GM23338 (cell line): ENCODE measurements around the gene KYAT1. TPM values are rescaled to one million over a fixed set of nuclear protein-coding genes. Genes with fewer than 3 reads are reported as not detected.

ENCODE experiments used
- ATAC-seq: fragments of 200-7000 bp; cut with Tn5 transposase; 3 replicates; pipeline ENCODE4 v1.9.1; 2020
- DNase-seq: peaks from one replicate; pipeline ENCODE4 v3.0.0-alpha.2; 2015; ENCODE audit warnings: low spot score
- H2AFZ ChIP-seq: fragments of 200-600 bp; sonication (generic); 2 replicates; pipeline ENCODE4 v1.8.0; 2016; ENCODE audit warnings: antibody characterized with exemption, mild to moderate bottlenecking, moderate library complexity
- H3F3A ChIP-seq: fragments of 200-600 bp; sonication (generic); replicated peaks from 2 replicates; pipeline ENCODE4 v1.8.0; 2017; ENCODE audit warnings: antibody characterized with exemption, mixed run types, low read depth
- H3K27ac ChIP-seq: fragments of 200-600 bp; sonication (generic); 2 replicates; pipeline ENCODE4 v1.6.1; 2016; ENCODE audit warnings: low read depth
- H3K27me3 ChIP-seq: fragments of 200-600 bp; sonication (generic); 2 replicates; pipeline ENCODE4 v1.8.0; 2016; ENCODE audit warnings: mild to moderate bottlenecking, mixed run types, moderate library complexity; ENCODE audit not compliant: insufficient read depth
- H3K36me3 ChIP-seq: fragments of 200-600 bp; sonication (generic); 2 replicates; pipeline ENCODE4 v1.8.0; 2016; ENCODE audit warnings: mild to moderate bottlenecking; ENCODE audit not compliant: insufficient read depth
- H3K4me1 ChIP-seq: fragments of 200-600 bp; sonication (generic); 2 replicates; pipeline ENCODE4 v1.8.0; 2016; ENCODE audit warnings: mild to moderate bottlenecking, moderate library complexity; ENCODE audit not compliant: insufficient read depth
- H3K4me2 ChIP-seq: fragments of 200-600 bp; sonication (generic); 2 replicates; pipeline ENCODE4 v1.7.1; 2017; ENCODE audit warnings: mixed run types
- H3K4me3 ChIP-seq: fragments of 200-600 bp; sonication (generic); 2 replicates; pipeline ENCODE4 v1.6.1; 2016; ENCODE audit warnings: mixed run types
- H3K79me2 ChIP-seq: fragments of 200-600 bp; sonication (generic); replicated peaks from 2 replicates; pipeline ENCODE4 v1.8.0; 2017; ENCODE audit warnings: mild to moderate bottlenecking; ENCODE audit not compliant: insufficient read depth
- H3K9me2 ChIP-seq: fragments of 200-600 bp; sonication (generic); 2 replicates; pipeline ENCODE4 v1.8.0; 2017; ENCODE audit not compliant: insufficient read depth
- H4K20me1 ChIP-seq: fragments of 200-600 bp; sonication (generic); replicated peaks from 2 replicates; pipeline ENCODE4 v1.8.0; 2017; ENCODE audit warnings: mild to moderate bottlenecking; ENCODE audit not compliant: insufficient read depth
- H3K27ac Mint-ChIP-seq: 2 replicates; pipeline ENCODE4 v1.8.0; 2020; ENCODE audit warnings: inconsistent platforms, mild to moderate bottlenecking, moderate library complexity, mixed read lengths
- H3K27me3 Mint-ChIP-seq: 3 replicates; pipeline ENCODE4 v1.8.0; 2022; ENCODE audit warnings: low read depth, mild to moderate bottlenecking, moderate library complexity, mixed read lengths, inconsistent platforms; ENCODE audit not compliant: insufficient read depth, poor library complexity
- H3K36me3 Mint-ChIP-seq: 3 replicates; pipeline ENCODE4 v1.8.0; 2021; ENCODE audit warnings: low read depth, mild to moderate bottlenecking, inconsistent platforms, moderate library complexity, mixed read lengths
- H3K4me1 Mint-ChIP-seq: 3 replicates; pipeline ENCODE4 v1.8.0; 2020; ENCODE audit warnings: mild to moderate bottlenecking, inconsistent platforms, mixed read lengths
- H3K4me3 Mint-ChIP-seq: 3 replicates; pipeline ENCODE4 v1.8.0; 2021; ENCODE audit warnings: moderate library complexity, mild to moderate bottlenecking, inconsistent platforms, mixed read lengths
- H3K9me3 Mint-ChIP-seq: 3 replicates; pipeline ENCODE4 v1.8.0; 2020; ENCODE audit warnings: moderate library complexity, mild to moderate bottlenecking, inconsistent platforms, mixed read lengths
- EZH2 ChIP-seq: fragments of 200-600 bp; sonication (generic); IDR thresholded peaks from one replicate; pipeline ENCODE4 v1.8.0; 2017; ENCODE audit warnings: antibody characterized with exemption, mild to moderate bottlenecking, low read depth; ENCODE audit not compliant: unreplicated experiment
- EZH2phosphoT487 ChIP-seq: fragments of 200-600 bp; sonication (generic); IDR thresholded peaks from one replicate; pipeline ENCODE4 v1.8.1; 2018; ENCODE audit warnings: antibody characterized with exemption; ENCODE audit not compliant: unreplicated experiment
- POLR2AphosphoS5 ChIP-seq: IDR thresholded peaks from 2 replicates; pipeline ENCODE4 v1.6.1; 2016; ENCODE audit warnings: antibody characterized with exemption, low read depth
- polyA plus RNA-seq: library from polyadenylated mRNA; unstranded; fragments of >200 nt; fragmentation: Nextera tagmentation; extraction: Ambion mirVana; gene quantifications from 2 replicates; pipeline ENCODE4 v1.2.1, GENCODE V29; 2016
- total RNA-seq: library from RNA; depleted of rRNA; stranded (reverse); fragments of >200 nt; shearing (Covaris generic); gene quantifications from 2 replicates; pipeline ENCODE4 v1.2.3, GENCODE V29; 2014
- TF ChIP-seq, protein P1 (sequence below): IDR thresholded peaks from 2 replicates; pipeline ENCODE4 v1.6.1; 2016; ENCODE audit warnings: antibody characterized with exemption
- TF ChIP-seq, protein P2 (sequence below): fragments of 250-450 bp; sonication (Bioruptor Pico); IDR thresholded peaks from 2 replicates; pipeline ENCODE4 v1.5.0; 2020; ENCODE audit warnings: mild to moderate bottlenecking, moderate library complexity
- TF ChIP-seq, protein P3 (sequence below), 2 experiments: fragments of 200-600 bp in 1 of 2; sonication (generic) in 1 of 2; conservative IDR thresholded peaks; 2 replicates each; pipeline versions ENCODE4 v1.5.1 to v1.6.1; 2016 to 2017; ENCODE audit warnings: antibody characterized with exemption in 2 of 2, low read depth in 2 of 2, mild to moderate bottlenecking in 2 of 2, moderate library complexity in 1 of 2

The KYAT1 gene
- total and polyA plus RNA-seq, 2 experiments from 2014 or later, result 26.1 to 34.0 TPM

DNA sequence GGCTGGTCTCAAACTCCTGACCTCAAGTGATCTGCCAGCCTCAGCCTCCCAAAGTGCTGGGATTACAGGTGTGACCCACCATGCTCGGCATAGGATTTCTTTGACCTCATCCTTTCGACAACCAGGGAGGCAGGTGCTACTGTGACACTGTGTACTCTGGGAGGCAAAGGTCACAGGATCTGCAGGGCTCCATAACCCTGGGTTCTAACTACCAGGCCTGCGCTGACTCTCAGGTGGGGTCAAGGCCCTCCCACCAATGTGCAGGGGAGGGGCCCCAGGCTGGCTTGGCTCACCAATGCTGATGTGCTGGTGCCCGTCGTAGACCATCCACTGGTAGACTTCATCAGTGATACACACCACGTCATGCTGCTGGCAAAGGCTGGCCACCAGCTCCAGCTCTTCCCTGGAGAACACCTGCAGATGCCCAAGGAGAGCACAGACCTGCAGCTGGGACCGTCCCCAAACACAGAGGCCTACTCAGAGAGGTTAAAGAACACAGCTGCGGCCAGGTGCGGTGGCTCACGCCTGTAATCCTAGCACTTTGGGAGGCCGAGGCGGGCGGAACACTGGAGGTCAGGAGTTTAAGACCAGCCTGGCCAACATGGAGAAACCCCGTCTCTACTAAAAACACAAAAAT is 45.1 kb downstream of the KYAT1 start (continued):
- TF ChIP-seq, protein P1, sequence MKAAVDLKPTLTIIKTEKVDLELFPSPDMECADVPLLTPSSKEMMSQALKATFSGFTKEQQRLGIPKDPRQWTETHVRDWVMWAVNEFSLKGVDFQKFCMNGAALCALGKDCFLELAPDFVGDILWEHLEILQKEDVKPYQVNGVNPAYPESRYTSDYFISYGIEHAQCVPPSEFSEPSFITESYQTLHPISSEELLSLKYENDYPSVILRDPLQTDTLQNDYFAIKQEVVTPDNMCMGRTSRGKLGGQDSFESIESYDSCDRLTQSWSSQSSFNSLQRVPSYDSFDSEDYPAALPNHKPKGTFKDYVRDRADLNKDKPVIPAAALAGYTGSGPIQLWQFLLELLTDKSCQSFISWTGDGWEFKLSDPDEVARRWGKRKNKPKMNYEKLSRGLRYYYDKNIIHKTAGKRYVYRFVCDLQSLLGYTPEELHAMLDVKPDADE, result no peak

DNA sequence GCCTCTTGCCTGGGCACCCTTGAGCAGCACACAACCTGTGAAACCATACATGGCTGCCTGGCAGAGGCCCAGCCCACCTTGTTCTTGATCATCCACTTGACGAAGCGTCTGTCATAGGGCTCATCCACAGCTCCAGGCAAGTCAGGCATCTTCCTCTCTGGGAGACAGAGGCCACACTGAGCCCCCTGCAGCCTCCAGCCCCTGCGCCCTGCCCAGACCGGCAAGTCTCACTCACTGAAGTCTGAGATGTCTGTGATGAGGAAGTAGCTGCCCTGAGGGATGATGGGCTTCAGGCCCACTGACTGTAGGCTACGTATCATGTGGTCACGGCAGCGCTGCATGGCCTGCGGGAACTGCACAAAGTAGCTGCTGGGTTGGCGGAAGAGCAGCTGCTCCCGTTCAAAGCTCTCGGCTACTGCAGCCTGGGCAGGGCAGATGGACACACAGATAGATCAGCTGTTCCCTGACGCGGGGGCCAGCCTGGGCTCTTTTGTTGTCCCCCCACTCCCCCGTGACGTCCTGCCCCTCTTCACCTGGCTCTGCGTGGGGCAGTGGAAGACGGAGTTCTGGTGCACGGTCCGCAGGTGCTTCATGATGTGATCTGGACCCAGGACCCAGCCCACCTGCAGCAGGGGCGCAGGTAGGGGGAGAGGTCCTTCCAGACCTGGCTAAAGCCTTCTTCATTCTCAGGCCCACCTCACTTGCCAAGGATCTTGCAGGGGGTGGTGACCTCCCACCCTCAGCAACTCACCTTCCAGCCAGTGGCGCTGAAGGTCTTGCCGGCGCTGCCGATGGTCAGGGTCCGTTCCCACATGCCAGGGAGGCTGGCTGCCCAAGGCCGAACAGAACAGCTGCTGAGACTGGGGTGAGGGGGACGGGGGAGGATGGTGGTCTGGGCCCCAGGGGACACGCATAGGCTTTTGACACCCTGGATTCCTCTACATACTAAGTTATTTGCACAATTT is 46.2 kb downstream of the KYAT1 start:
- DNase-seq, result no peak
- Histone ChIP-seq H3K4me3 (no peak overlapping the region), H3K27ac (no peak overlapping the region), H3K4me2 (no peak overlapping the region), H3K79me2 (no peaks in the 10 kb centered on the region), H3K36me3 (peaks cover 7% of the 10 kb centered on the region; the same call in 1 of the 2 replicates), H3K4me1 (no peaks in the 10 kb centered on the region), H3F3A (no peaks in the 10 kb centered on the region), H3K9me2 (no peaks in the 10 kb centered on the region), H2AFZ (no peak overlapping the region), H3K27me3 (no peaks in the 10 kb centered on the region), H4K20me1 (no peaks in the 10 kb centered on the region)
- Mint-ChIP-seq H3K4me1 (no peaks in the 10 kb centered on the region), H3K27me3 (peaks cover 7% of the 10 kb centered on the region), H3K27ac (no peak overlapping the region), H3K36me3 (peaks cover 34% of the 10 kb centered on the region), H3K9me3 (no peaks in the 10 kb centered on the region), H3K4me3 (no peak overlapping the region)
- ATAC-seq, result no peak
- TF ChIP-seq EZH2phosphoT487, result no peak
- TF ChIP-seq EZH2, result no peak
- no peak for TF ChIP-seq POLR2AphosphoS5
- TF ChIP-seq, protein P2, sequence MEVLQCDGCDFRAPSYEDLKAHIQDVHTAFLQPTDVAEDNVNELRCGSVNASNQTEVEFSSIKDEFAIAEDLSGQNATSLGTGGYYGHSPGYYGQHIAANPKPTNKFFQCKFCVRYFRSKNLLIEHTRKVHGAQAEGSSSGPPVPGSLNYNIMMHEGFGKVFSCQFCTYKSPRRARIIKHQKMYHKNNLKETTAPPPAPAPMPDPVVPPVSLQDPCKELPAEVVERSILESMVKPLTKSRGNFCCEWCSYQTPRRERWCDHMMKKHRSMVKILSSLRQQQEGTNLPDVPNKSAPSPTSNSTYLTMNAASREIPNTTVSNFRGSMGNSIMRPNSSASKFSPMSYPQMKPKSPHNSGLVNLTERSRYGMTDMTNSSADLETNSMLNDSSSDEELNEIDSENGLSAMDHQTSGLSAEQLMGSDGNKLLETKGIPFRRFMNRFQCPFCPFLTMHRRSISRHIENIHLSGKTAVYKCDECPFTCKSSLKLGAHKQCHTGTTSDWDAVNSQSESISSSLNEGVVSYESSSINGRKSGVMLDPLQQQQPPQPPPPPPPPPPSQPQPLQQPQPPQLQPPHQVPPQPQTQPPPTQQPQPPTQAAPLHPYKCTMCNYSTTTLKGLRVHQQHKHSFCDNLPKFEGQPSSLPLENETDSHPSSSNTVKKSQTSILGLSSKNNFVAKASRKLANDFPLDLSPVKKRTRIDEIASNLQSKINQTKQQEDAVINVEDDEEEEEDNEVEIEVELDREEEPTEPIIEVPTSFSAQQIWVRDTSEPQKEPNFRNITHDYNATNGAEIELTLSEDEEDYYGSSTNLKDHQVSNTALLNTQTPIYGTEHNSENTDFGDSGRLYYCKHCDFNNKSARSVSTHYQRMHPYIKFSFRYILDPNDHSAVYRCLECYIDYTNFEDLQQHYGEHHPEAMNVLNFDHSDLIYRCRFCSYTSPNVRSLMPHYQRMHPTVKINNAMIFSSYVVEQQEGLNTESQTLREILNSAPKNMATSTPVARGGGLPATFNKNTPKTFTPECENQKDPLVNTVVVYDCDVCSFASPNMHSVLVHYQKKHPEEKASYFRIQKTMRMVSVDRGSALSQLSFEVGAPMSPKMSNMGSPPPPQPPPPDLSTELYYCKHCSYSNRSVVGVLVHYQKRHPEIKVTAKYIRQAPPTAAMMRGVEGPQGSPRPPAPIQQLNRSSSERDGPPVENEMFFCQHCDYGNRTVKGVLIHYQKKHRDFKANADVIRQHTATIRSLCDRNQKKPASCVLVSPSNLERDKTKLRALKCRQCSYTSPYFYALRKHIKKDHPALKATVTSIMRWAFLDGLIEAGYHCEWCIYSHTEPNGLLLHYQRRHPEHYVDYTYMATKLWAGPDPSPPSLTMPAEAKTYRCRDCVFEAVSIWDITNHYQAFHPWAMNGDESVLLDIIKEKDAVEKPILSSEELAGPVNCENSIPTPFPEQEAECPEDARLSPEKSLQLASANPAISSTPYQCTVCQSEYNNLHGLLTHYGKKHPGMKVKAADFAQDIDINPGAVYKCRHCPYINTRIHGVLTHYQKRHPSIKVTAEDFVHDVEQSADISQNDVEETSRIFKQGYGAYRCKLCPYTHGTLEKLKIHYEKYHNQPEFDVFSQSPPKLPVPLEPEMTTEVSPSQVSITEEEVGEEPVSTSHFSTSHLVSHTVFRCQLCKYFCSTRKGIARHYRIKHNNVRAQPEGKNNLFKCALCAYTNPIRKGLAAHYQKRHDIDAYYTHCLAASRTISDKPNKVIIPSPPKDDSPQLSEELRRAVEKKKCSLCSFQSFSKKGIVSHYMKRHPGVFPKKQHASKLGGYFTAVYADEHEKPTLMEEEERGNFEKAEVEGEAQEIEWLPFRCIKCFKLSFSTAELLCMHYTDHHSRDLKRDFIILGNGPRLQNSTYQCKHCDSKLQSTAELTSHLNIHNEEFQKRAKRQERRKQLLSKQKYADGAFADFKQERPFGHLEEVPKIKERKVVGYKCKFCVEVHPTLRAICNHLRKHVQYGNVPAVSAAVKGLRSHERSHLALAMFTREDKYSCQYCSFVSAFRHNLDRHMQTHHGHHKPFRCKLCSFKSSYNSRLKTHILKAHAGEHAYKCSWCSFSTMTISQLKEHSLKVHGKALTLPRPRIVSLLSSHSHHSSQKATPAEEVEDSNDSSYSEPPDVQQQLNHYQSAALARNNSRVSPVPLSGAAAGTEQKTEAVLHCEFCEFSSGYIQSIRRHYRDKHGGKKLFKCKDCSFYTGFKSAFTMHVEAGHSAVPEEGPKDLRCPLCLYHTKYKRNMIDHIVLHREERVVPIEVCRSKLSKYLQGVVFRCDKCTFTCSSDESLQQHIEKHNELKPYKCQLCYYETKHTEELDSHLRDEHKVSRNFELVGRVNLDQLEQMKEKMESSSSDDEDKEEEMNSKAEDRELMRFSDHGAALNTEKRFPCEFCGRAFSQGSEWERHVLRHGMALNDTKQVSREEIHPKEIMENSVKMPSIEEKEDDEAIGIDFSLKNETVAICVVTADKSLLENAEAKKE (CRISPR knock-in tag), result no peak
- TF ChIP-seq, protein P3, sequence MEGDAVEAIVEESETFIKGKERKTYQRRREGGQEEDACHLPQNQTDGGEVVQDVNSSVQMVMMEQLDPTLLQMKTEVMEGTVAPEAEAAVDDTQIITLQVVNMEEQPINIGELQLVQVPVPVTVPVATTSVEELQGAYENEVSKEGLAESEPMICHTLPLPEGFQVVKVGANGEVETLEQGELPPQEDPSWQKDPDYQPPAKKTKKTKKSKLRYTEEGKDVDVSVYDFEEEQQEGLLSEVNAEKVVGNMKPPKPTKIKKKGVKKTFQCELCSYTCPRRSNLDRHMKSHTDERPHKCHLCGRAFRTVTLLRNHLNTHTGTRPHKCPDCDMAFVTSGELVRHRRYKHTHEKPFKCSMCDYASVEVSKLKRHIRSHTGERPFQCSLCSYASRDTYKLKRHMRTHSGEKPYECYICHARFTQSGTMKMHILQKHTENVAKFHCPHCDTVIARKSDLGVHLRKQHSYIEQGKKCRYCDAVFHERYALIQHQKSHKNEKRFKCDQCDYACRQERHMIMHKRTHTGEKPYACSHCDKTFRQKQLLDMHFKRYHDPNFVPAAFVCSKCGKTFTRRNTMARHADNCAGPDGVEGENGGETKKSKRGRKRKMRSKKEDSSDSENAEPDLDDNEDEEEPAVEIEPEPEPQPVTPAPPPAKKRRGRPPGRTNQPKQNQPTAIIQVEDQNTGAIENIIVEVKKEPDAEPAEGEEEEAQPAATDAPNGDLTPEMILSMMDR (conservative IDR thresholded peaks at IDR 0.05; ENCODE audit: low read depth in 2 of 2), result no peak
- TF ChIP-seq, protein P1, result no peak
